GM10248 (cell line): ENCODE results near the gene GALNT4.

ENCODE experiments used
- CTCF ChIA-PET: fragments of 300-600 bp; sonication (Branson Sonifier 250); formaldehyde crosslinking; extraction: SDS; loops from one replicate; lab custom pipeline; 2021; ENCODE audit warnings: antibody characterized with exemption; lab: Yijun Ruan, JAX
- POLR2A ChIA-PET: fragments of 350-650 bp; sonication (Branson Sonifier 250); formaldehyde crosslinking; extraction: SDS; loops from one replicate; lab custom pipeline; 2020; ENCODE audit warnings: antibody characterized with exemption; lab: Yijun Ruan, JAX
- DNase-seq: peaks from one replicate; pipeline ENCODE4 v3.0.0; 2012; ENCODE audit errors: extremely low spot score
- CTCF ChIP-seq: IDR thresholded peaks from 2 replicates; pipeline ENCODE4 v1.5.1; 2012; ENCODE audit warnings: mild to moderate bottlenecking, low read depth; ENCODE audit errors: extremely low read depth, missing control alignments, control extremely low read depth

GALNT4 gene

DNA sequence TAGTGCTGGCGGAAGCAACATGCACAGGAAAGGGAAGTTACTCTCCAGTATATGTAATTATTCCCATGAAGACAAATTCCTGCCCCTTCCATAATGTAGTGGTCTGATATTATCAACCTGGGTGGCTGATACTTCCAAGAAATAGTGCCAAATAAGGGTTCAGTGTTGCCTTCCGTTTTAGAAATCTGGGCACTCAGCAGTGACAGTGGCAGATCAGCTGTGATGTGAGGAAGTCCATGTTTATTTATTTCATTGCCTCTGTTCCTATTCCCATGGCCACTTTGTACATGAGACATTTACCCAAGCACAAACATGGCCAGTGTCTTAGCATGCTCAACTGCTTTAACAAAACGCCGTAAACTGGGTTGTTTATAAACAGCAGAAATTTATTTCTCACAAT lies 21.6 kb upstream of the GALNT4 start:
- CTCF ChIA-PET = interaction anchor here (2.5 kb wide), 1 partner anchor 557 kb away, joined by 11 read pairs; no protein-coding TSS in a partner anchor
- TF ChIP-seq CTCF = no peak
- POLR2A ChIA-PET = no interaction called here
- DNase-seq = no peak

- CTCF ChIA-PET = interaction anchor here (0.8 to 4.1 kb wide), 19 partner anchors 7 to 1310 kb away, joined by 3 to 60 read pairs (median 6); partner anchors contain the start of genes GALNT4 and POC1B
- TF ChIP-seq CTCF = no peak
- POLR2A ChIA-PET = interaction anchor here (0.6 kb wide), 1 partner anchor 165 kb away, joined by 3 read pairs; no protein-coding TSS in a partner anchor
- DNase-seq = no peak
These were observed 20.1 kb upstream of the GALNT4 start for GRCh38 chr12:89544681-89545184.

GRCh38 chr12:89544022-89544421 lies 19.4 kb upstream of the GALNT4 start:
- no peak for DNase-seq
- ChIA-PET CTCF (interaction anchor here (0.6 to 4.1 kb wide), 32 partner anchors 8 to 1401 kb away, joined by 3 to 60 read pairs (median 4); partner anchors contain the start of genes GALNT4 and POC1B), POLR2A (interaction anchor here (0.6 kb wide), 1 partner anchor 166 kb away, joined by 3 read pairs; no protein-coding TSS in a partner anchor)
- TF ChIP-seq CTCF = no peak

- DNase-seq = peak; percentile 45
- CTCF ChIA-PET = interaction anchor here (0.6 to 4.1 kb wide), 55 partner anchors 9 to 1416 kb away, joined by 3 to 60 read pairs (median 4); partner anchors contain the start of gene POC1B
- TF ChIP-seq CTCF = peak; percentile 86
- POLR2A ChIA-PET = no interaction called here
These were observed 18.5 kb upstream of the GALNT4 start for GRCh38 chr12:89542912-89543592.

- TF ChIP-seq CTCF = no peak
- CTCF ChIA-PET = interaction anchor here (0.6 to 4.1 kb wide), 29 partner anchors 8 to 1417 kb away, joined by 3 to 60 read pairs (median 5); no protein-coding TSS in a partner anchor
- POLR2A ChIA-PET = no interaction called here
- no peak for DNase-seq
These were observed 17.6 kb upstream of the GALNT4 start for GRCh38 chr12:89542236-89542635.

DNA sequence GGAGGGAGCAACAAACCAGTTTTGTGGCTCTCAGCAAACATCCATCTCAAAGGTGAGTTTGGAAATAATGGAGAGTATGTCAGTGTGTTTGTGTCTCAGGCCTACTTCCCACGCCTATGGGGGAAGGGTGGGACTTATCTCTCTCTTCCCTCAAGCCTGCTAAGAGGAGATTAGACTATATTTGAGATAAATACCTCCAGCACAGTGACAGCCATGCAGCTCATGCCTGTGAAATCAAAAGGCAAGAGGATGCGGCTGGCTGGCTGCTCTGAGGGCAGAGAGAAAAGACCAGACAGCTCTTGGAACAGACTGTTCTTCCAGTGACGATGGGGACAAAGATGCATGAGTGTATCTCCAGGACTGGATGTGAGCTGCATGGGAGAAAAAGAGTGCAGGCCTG lies 16.0 kb upstream of the GALNT4 start:
- POLR2A ChIA-PET = no interaction called here
- no peak for TF ChIP-seq CTCF
- CTCF ChIA-PET = interaction anchor here (0.9 to 1.7 kb wide), 4 partner anchors 13 to 563 kb away, joined by 3 read pairs; no protein-coding TSS in a partner anchor
- no peak for DNase-seq
